K562 (cell line): Measurements from ENCODE around the gene CSF1. TPM values are rescaled to one million over a fixed set of nuclear protein-coding genes. Genes with fewer than 3 reads are reported as not detected.

Experiments
- ATAC-seq: fragments of 200-7000 bp; cut with Tn5 transposase; 3 replicates; pipeline ENCODE4 v1.9.1; 2020; ENCODE audit warnings: moderate library complexity
- BruUV-seq: library from RNA; stranded (reverse); fragments of 400-500 nt; replicated peaks from 2 replicates; lab custom pipeline; 2021; lab: Mats Ljungman, UMichigan
- CTCF ChIA-PET: fragments of 300-600 bp; formaldehyde crosslinking; extraction: SDS; loops from one replicate; lab custom pipeline; 2021; ENCODE audit warnings: low intra/inter-chr PET ratio; lab: Yijun Ruan, JAX
- POLR2A ChIA-PET: fragments of 300-600, 350-650 bp; sonication (Branson Sonifier 250); formaldehyde crosslinking; extraction: SDS; loops from one replicate; lab custom pipeline; 2021; ENCODE audit warnings: antibody characterized with exemption, inconsistent platforms; lab: Yijun Ruan, JAX
- DNase-seq, 4 experiments: peaks; one replicate each; pipeline versions ENCODE4 v3.0.0 to v3.0.0-alpha.2; 2011 to 2018; ENCODE audit warnings: low spot score in 3 of 4, mixed read lengths in 3 of 4; ENCODE audit errors: extremely low read depth in 1 of 4
- FAIRE-seq: peaks from 2 replicates; lab custom pipeline; 2011; peaks lifted over from hg19 to GRCh38; lab: Jason Lieb, UNC
- H2AFZ ChIP-seq: 2 replicates; pipeline ENCODE4 v1.6.0; 2011; ENCODE audit warnings: low read depth, low read length, control low read depth, inconsistent platforms
- H3K27ac ChIP-seq: fragments of 200-600 bp; 3 replicates; pipeline ENCODE4 v1.8.0; 2011; ENCODE audit warnings: low read depth, mild to moderate bottlenecking, control low read depth, inconsistent platforms, low read length, moderate library complexity, mixed read lengths; ENCODE audit errors: extremely low read depth
- H3K27me3 ChIP-seq, 2 experiments: fragments of 300-600 bp in 1 of 2; 2 replicates in 1 of 2; 3 replicates in 1 of 2; pipeline versions ENCODE4 v1.6.0 to v1.8.0; 2011; ENCODE audit warnings: inconsistent platforms in 2 of 2, low read length in 2 of 2, mild to moderate bottlenecking in 1 of 2, mixed read lengths in 1 of 2, moderate library complexity in 1 of 2; ENCODE audit not compliant: control insufficient read depth in 2 of 2, insufficient read depth in 2 of 2
- H3K36me3 ChIP-seq: fragments of 300-600 bp; 3 replicates; pipeline ENCODE4 v1.8.0; 2011; ENCODE audit warnings: mild to moderate bottlenecking, low read length, inconsistent platforms; ENCODE audit not compliant: control insufficient read depth, insufficient read depth
- H3K4me1 ChIP-seq, 2 experiments: fragments of 200-600 bp in 1 of 2; replicated peaks in 1 of 2; 2 replicates in 1 of 2; 3 replicates in 1 of 2; pipeline versions ENCODE4 v1.5.1 to v1.8.0; 2011; ENCODE audit warnings: inconsistent platforms in 2 of 2, low read length in 2 of 2, mild to moderate bottlenecking in 1 of 2, mixed read lengths in 1 of 2, moderate library complexity in 1 of 2; ENCODE audit not compliant: control insufficient read depth in 2 of 2, insufficient read depth in 2 of 2
- H3K4me2 ChIP-seq: 2 replicates; pipeline ENCODE4 v1.6.1; 2011; ENCODE audit warnings: low read length, control low read depth, inconsistent platforms, mixed read lengths; ENCODE audit not compliant: insufficient read depth
- H3K4me3 ChIP-seq: fragments of 200-600 bp; sonication (generic), shearing (Covaris generic); 2 replicates; pipeline ENCODE4 v1.5.1; 2016; ENCODE audit warnings: control low read depth, inconsistent platforms
- H3K79me2 ChIP-seq: fragments of 200-600 bp; 3 replicates; pipeline ENCODE4 v1.8.0; 2011; ENCODE audit warnings: low read length, inconsistent platforms; ENCODE audit not compliant: control insufficient read depth, insufficient read depth
- H3K9ac ChIP-seq, 2 experiments: 2 replicates each; pipeline versions ENCODE4 v1.6.0 to v1.6.1; 2011; ENCODE audit warnings: low read depth in 2 of 2, low read length in 2 of 2, control low read depth in 1 of 2, inconsistent platforms in 1 of 2, mild to moderate bottlenecking in 1 of 2, mixed read lengths in 1 of 2; ENCODE audit not compliant: insufficient read depth in 1 of 2
- H3K9me1 ChIP-seq: one replicate; pipeline ENCODE4 v1.6.0; 2011; ENCODE audit warnings: inconsistent platforms, mild to moderate bottlenecking, low read length, moderate library complexity; ENCODE audit not compliant: control insufficient read depth, insufficient read depth
- H3K9me3 ChIP-seq: replicated peaks from 2 replicates; pipeline ENCODE4 v1.5.1; 2011; ENCODE audit warnings: low read depth, low read length, inconsistent platforms; ENCODE audit not compliant: control insufficient read depth, insufficient read depth
- H4K20me1 ChIP-seq: replicated peaks from 2 replicates; pipeline ENCODE4 v1.6.1; 2011; ENCODE audit warnings: low read length, inconsistent platforms, mixed read lengths; ENCODE audit not compliant: control insufficient read depth, insufficient read depth
- CBFA2T3 ChIP-seq: fragments of 450-650 bp; IDR thresholded peaks from 2 replicates; pipeline ENCODE4 v1.6.1; 2017
- CXXC5 ChIP-seq: fragments of 250-450 bp; sonication (Bioruptor Pico); IDR thresholded peaks from 2 replicates; pipeline ENCODE4 v1.8.0; 2022; ENCODE audit warnings: inconsistent platforms, mild to moderate bottlenecking, moderate library complexity
- ERF ChIP-seq: fragments of 450-650 bp; formaldehyde crosslinking; IDR thresholded peaks from 2 replicates; pipeline ENCODE4 v1.4.0; 2020; ENCODE audit warnings: mild to moderate bottlenecking, mixed read lengths
- NFRKB ChIP-seq: fragments of 450-650 bp; IDR thresholded peaks from 2 replicates; pipeline ENCODE4 v1.6.1; 2016; ENCODE audit warnings: low read depth
- NR2C1 ChIP-seq, 2 experiments: fragments of 450-650 bp; IDR thresholded peaks; 2 replicates each; pipeline ENCODE4 v1.6.1; 2017; ENCODE audit warnings: mild to moderate bottlenecking in 2 of 2, antibody characterized with exemption in 1 of 2, inconsistent platforms in 1 of 2, missing compliant biosample characterization in 1 of 2, missing genetic modification characterization in 1 of 2
- TCFL5 ChIP-seq: fragments of 250-450 bp; sonication (Bioruptor Pico); conservative IDR thresholded peaks from 2 replicates; pipeline ENCODE4 v1.6.1; 2021; ENCODE audit warnings: mild to moderate bottlenecking, moderate library complexity, matching md5 sums
- WGBS: fragments of 100-300 bp; shearing (Covaris generic); methylation state at CpG from one replicate; pipeline ENCODE4 v1.1.6; 2016; ENCODE audit warnings: low coverage, mixed read lengths; ENCODE audit not compliant: insufficient coverage; ENCODE audit errors: missing lambda C conversion rate; 5-methylcytosine and 5-hydroxymethylcytosine counted together
- in situ Hi-C: fragments of 300-500 bp; cut with MboI; formaldehyde crosslinking; loops from 4 replicates; pipeline ENCODE4 v1.15.0; 2018; ENCODE audit warnings: inconsistent platforms, mixed read lengths
- intact Hi-C: fragments of 100-400 bp; cut with micrococcal nuclease; formaldehyde crosslinking; loops from 2 replicates; pipeline ENCODE4 v1.14.2; 2022
- polyA plus RNA-seq, 8 experiments: library from polyadenylated mRNA; depleted of rRNA in 4 of 8; stranded (reverse) in 5 of 8; unstranded in 3 of 8; fragments of >200 nt; fragmentation: Nextera tagmentation in 2 of 8; fragmentation: Illumina TruSeq in 1 of 8; extraction: Ambion mirVana in 2 of 8; extraction: Trizol in 1 of 8; gene quantifications; 2 replicates each; pipeline versions ENCODE4 v1.2.1 to v1.2.3, GENCODE V29; 2011 to 2014; ENCODE audit warnings: inconsistent platforms in 1 of 8, missing spikeins in 1 of 8
- total RNA-seq, 7 experiments: library from RNA; depleted of rRNA in 6 of 7; stranded (reverse); fragments of >200 nt in 6 of 7; fragmentation: Illumina TruSeq in 2 of 7; extraction: Trizol in 2 of 7; gene quantifications; 2 replicates each; pipeline versions ENCODE4 v1.2.1 to v1.2.3, GENCODE V29; 2011 to 2021; ENCODE audit warnings: low replicate concordance in 1 of 7
- TF ChIP-seq, protein P1 (sequence below), 2 experiments: fragments of 450-650 bp; IDR thresholded peaks; 2 replicates each; pipeline ENCODE4 v1.6.1; 2016; ENCODE audit warnings: mild to moderate bottlenecking in 2 of 2, borderline replicate concordance in 1 of 2, low read depth in 1 of 2, moderate library complexity in 1 of 2
- TF ChIP-seq, protein P2 (sequence below), 2 experiments: fragments of 450-650 bp in 1 of 2; sonication (generic) in 1 of 2; formaldehyde crosslinking in 1 of 2; IDR thresholded peaks in 1 of 2; conservative IDR thresholded peaks in 1 of 2; 2 replicates each; pipeline versions ENCODE4 v1.6.1 to v1.8.1; 2016 to 2023; ENCODE audit warnings: mild to moderate bottlenecking in 2 of 2, moderate library complexity in 2 of 2, inconsistent platforms in 1 of 2, missing genetic modification reagents in 1 of 2
- TF ChIP-seq, protein P3 (sequence below): fragments of 450-650 bp; formaldehyde crosslinking; IDR thresholded peaks from 2 replicates; pipeline ENCODE4 v1.4.0; 2020; ENCODE audit warnings: mild to moderate bottlenecking, moderate library complexity

The CSF1 gene
- total and polyA plus RNA-seq, 9 of the 15 experiments (the other 6 are each of a cell fraction or from before 2014, with no cell fraction given), result 0.18 to 11.8 (median 2.8) TPM

DNA sequence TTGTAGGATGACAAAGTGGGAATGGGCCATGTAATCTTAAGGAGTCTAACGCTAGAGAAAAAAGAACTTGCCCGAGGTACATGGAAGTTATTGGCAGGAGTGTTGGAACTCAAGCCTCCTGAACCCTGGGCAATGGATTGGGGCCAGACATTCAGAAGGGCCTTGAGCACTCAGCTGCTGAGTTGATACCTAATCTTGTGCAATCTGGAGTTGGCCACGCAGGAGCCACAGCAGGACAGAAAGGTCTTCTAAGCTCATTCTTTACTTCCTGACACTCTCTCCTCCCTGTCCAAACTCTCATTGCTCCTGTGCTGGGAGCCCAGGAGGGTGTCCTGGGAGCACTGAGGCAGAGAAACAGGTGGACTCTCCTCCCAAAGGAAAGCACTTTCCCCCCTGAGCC, 25.1 kb upstream of the CSF1 start:
- Histone ChIP-seq H3K36me3 (no peaks in the 10 kb centered on the region), H3K9ac (peak overlapping the region; percentile 28 to 69; a peak in 2 of 4 replicates), H3K9me3 (no peaks in the 10 kb centered on the region), H3K27me3 (no peaks in the 10 kb centered on the region), H2AFZ (peak overlapping the region; percentile 68), H4K20me1 (no peaks in the 10 kb centered on the region), H3K9me1 (no peaks in the 10 kb centered on the region), H3K4me3 (no peak overlapping the region), H3K4me1 (peaks cover 30 to 56% of the 10 kb centered on the region in 2 experiments), H3K27ac (no peak overlapping the region), H3K79me2 (no peaks in the 10 kb centered on the region), H3K4me2 (peak overlapping the region; percentile 2; the same call in 1 of the 2 replicates)
- intact Hi-C loops, result no loop called here
- in situ Hi-C loops, result no loop called here
- CTCF ChIA-PET, result no interaction called here
- no TSS peak for BruUV-seq
- DNase-seq (peak in 1 of 4 experiments; percentile 46), FAIRE-seq (no peak), ATAC-seq (peak; percentile 21; the same call in 2 of the 3 replicates)
- POLR2A ChIA-PET, result interaction anchor here (0.6 to 3.1 kb wide), 7 partner anchors 8 to 285 kb away, joined by 3 to 14 read pairs (median 6); no protein-coding TSS in a partner anchor
- 20% methylated on average over 3 of the region's 3 CpGs for WGBS
- TF ChIP-seq CXXC5 (CRISPR knock-in tag) (peak; percentile 41; the same call in 1 of the 2 replicates), NR2C1 (IDR thresholded peaks at IDR 0.05) (no peak), NR2C1 (tag; IDR thresholded peaks at IDR 0.05) (0 out of 2 replicates have a peak, but pooled peaks have one; percentile 40), ERF (0 out of 2 replicates have a peak, but pooled peaks have one; percentile 29), TCFL5 (CRISPR knock-in tag) (0 out of 2 replicates have a peak, but pooled peaks have one; percentile 35), NFRKB (no peak), CBFA2T3 (0 out of 2 replicates have a peak, but pooled peaks have one; percentile 6)
- TF ChIP-seq, protein P1, sequence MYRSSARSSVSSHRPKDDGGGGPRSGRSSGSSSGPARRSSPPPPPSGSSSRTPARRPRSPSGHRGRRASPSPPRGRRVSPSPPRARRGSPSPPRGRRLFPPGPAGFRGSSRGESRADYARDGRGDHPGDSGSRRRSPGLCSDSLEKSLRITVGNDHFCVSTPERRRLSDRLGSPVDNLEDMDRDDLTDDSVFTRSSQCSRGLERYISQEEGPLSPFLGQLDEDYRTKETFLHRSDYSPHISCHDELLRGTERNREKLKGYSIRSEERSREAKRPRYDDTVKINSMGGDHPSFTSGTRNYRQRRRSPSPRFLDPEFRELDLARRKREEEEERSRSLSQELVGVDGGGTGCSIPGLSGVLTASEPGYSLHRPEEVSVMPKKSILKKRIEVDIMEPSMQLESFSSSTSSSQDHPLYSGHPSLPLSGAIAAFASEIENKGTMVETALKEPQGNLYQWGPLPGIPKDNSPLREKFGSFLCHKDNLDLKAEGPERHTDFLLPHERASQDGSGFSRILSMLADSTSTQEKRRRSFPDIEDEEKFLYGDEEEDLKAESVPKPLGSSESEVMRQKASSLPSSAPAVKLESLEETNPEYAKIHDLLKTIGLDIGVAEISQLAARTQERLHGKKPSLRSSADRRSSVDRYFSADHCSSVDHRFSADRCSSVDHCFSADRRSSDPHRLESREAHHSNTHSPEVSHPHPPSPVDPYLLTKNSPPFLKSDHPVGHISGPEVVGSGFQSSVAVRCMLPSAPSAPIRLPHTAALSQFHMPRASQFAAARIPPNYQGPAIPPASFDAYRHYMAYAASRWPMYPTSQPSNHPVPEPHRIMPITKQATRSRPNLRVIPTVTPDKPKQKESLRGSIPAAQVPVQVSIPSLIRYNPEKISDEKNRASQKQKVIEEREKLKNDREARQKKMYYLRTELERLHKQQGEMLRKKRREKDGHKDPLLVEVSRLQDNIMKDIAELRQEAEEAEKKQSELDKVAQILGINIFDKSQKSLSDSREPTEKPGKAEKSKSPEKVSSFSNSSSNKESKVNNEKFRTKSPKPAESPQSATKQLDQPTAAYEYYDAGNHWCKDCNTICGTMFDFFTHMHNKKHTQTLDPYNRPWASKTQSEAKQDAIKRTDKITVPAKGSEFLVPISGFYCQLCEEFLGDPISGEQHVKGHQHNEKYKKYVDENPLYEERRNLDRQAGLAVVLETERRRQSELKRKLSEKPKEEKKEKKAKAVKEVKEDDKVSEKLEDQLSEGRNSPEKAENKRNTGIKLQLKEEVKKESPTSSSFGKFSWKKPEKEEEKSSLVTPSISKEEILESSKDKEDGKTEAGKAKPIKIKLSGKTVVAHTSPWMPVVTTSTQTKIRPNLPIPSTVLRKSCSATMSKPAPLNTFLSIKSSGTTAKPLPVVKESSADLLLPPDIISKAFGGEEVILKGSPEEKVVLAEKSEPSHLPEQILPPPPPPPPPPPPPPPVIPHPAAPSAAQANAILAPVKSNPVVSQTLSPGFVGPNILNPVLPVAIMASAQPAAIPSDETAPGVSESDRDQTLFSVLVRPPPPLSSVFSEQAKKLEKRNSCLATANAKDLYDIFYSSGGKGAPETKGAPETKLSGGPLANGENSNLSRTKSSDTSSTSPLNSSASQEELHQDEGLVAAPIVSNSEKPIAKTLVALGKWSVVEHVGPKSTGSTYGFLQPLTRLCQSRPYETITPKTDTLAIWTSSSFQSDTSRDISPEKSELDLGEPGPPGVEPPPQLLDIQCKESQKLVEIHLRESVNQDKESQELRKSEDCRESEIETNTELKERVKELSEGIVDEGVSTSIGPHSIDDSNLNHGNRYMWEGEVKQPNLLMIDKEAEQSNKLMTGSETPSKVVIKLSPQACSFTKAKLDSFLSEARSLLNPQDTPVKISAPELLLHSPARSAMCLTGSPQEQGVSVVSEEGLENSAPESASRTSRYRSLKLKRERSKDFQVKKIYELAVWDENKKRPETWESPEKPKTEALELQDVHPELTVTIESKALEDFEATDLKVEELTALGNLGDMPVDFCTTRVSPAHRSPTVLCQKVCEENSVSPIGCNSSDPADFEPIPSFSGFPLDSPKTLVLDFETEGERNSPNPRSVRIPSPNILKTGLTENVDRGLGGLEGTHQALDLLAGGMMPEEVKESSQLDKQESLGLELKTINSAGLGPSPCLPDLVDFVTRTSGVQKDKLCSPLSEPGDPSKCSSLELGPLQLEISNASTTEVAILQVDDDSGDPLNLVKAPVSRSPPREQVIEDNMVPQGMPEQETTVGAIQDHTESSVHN (IDR thresholded peaks at IDR 0.05; ENCODE audit: borderline replicate concordance in 1 of 2, low read depth in 1 of 2), result no peak
- TF ChIP-seq, protein P2, sequence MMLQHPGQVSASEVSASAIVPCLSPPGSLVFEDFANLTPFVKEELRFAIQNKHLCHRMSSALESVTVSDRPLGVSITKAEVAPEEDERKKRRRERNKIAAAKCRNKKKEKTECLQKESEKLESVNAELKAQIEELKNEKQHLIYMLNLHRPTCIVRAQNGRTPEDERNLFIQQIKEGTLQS (IDR thresholded peaks at IDR 0.05), result no peak
- TF ChIP-seq, protein P2 (CRISPR knock-in tag; conservative IDR thresholded peaks at IDR 0.05), result no peak
- TF ChIP-seq, protein P3, sequence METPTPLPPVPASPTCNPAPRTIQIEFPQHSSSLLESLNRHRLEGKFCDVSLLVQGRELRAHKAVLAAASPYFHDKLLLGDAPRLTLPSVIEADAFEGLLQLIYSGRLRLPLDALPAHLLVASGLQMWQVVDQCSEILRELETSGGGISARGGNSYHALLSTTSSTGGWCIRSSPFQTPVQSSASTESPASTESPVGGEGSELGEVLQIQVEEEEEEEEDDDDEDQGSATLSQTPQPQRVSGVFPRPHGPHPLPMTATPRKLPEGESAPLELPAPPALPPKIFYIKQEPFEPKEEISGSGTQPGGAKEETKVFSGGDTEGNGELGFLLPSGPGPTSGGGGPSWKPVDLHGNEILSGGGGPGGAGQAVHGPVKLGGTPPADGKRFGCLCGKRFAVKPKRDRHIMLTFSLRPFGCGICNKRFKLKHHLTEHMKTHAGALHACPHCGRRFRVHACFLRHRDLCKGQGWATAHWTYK (CRISPR knock-in tag), result peak; percentile 67; the same call in 1 of the 2 replicates
